Measurements from ENCODE around the gene MINK1.

GRCh38 chr17:4842376-4842775, 9.2 kb downstream of the MINK1 start:
- TF ChIP-seq, protein P1, sequence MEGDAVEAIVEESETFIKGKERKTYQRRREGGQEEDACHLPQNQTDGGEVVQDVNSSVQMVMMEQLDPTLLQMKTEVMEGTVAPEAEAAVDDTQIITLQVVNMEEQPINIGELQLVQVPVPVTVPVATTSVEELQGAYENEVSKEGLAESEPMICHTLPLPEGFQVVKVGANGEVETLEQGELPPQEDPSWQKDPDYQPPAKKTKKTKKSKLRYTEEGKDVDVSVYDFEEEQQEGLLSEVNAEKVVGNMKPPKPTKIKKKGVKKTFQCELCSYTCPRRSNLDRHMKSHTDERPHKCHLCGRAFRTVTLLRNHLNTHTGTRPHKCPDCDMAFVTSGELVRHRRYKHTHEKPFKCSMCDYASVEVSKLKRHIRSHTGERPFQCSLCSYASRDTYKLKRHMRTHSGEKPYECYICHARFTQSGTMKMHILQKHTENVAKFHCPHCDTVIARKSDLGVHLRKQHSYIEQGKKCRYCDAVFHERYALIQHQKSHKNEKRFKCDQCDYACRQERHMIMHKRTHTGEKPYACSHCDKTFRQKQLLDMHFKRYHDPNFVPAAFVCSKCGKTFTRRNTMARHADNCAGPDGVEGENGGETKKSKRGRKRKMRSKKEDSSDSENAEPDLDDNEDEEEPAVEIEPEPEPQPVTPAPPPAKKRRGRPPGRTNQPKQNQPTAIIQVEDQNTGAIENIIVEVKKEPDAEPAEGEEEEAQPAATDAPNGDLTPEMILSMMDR (IDR thresholded peaks at IDR 0.05): no peak
- TF ChIP-seq ZFX (IDR thresholded peaks at IDR 0.05; ENCODE audit: borderline replicate concordance): no peak

Data from 22Rv1 (cell line).